Transverse colon (tissue), 3 donors: ENCODE results near the gene NCKAP5.

Experiments used
- EP300 ChIP-seq: sonication (generic); formaldehyde crosslinking; IDR thresholded peaks from one replicate; pipeline ENCODE4 v1.6.1; 2017; ENCODE audit warnings: antibody characterized with exemption, low read depth
- POLR2A ChIP-seq: fragments of 450-650 bp; IDR thresholded peaks from one replicate; pipeline ENCODE4 v1.6.1; 2016; ENCODE audit warnings: antibody characterized with exemption, mild to moderate bottlenecking, moderate library complexity
- TF ChIP-seq, protein P1 (sequence below), 5 experiments: fragments of 200-600 bp in 3 of 5; fragments of 450-650 bp in 2 of 5; sonication (generic) in 3 of 5; IDR thresholded peaks; 1 replicate in 2 of 5; 2 replicates in 3 of 5; pipeline ENCODE4 v1.5.1; 2016 to 2017; ENCODE audit warnings: antibody characterized with exemption in 5 of 5, inconsistent platforms in 3 of 5, mild to moderate bottlenecking in 2 of 5, moderate library complexity in 1 of 5

GRCh38 chr2:133221398-133221797 lies 346.9 kb downstream of the NCKAP5 start:
- TF ChIP-seq, protein P1, sequence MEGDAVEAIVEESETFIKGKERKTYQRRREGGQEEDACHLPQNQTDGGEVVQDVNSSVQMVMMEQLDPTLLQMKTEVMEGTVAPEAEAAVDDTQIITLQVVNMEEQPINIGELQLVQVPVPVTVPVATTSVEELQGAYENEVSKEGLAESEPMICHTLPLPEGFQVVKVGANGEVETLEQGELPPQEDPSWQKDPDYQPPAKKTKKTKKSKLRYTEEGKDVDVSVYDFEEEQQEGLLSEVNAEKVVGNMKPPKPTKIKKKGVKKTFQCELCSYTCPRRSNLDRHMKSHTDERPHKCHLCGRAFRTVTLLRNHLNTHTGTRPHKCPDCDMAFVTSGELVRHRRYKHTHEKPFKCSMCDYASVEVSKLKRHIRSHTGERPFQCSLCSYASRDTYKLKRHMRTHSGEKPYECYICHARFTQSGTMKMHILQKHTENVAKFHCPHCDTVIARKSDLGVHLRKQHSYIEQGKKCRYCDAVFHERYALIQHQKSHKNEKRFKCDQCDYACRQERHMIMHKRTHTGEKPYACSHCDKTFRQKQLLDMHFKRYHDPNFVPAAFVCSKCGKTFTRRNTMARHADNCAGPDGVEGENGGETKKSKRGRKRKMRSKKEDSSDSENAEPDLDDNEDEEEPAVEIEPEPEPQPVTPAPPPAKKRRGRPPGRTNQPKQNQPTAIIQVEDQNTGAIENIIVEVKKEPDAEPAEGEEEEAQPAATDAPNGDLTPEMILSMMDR (IDR thresholded peaks at IDR 0.05): no peak
- TF ChIP-seq EP300 (no peak), POLR2A (no peak)
